H9 (cell line): ENCODE measurements around the gene CDKN3. TPM values are rescaled to one million over a fixed set of nuclear protein-coding genes. Genes with fewer than 3 reads are reported as not detected.

Experiments
- DNase-seq: peaks from one replicate; pipeline ENCODE4 v3.0.0-alpha.2; 2017
- H2AFZ ChIP-seq: one replicate; pipeline ENCODE4 v1.6.1; 2013; ENCODE audit warnings: mild to moderate bottlenecking, low read length, control low read depth, moderate library complexity
- H2AK5ac ChIP-seq: 2 replicates; pipeline ENCODE4 v1.6.1; 2013; ENCODE audit warnings: low read length, control low read depth, mixed read lengths; ENCODE audit not compliant: insufficient read length
- H2BK120ac ChIP-seq: one replicate; pipeline ENCODE4 v1.6.1; 2013; ENCODE audit warnings: low read depth, mild to moderate bottlenecking, low read length, control low read depth, inconsistent platforms; ENCODE audit not compliant: poor library complexity, severe bottlenecking
- H2BK12ac ChIP-seq: 2 replicates; pipeline ENCODE4 v1.6.1; 2013; ENCODE audit warnings: low read length, control low read depth, mixed read lengths, low read depth; ENCODE audit not compliant: insufficient read length
- H2BK15ac ChIP-seq: 2 replicates; pipeline ENCODE4 v1.6.1; 2013; ENCODE audit warnings: low read depth, low read length, control low read depth
- H2BK20ac ChIP-seq: one replicate; pipeline ENCODE4 v1.6.1; 2013; ENCODE audit warnings: low read depth, mild to moderate bottlenecking, low read length, control low read depth, inconsistent platforms; ENCODE audit not compliant: poor library complexity, severe bottlenecking
- H2BK5ac ChIP-seq: 2 replicates; pipeline ENCODE4 v1.6.1; 2013; ENCODE audit warnings: low read length, control low read depth, mixed read lengths; ENCODE audit not compliant: insufficient read length
- H3K14ac ChIP-seq: 2 replicates; pipeline ENCODE4 v1.6.1; 2013; ENCODE audit warnings: low read length, control low read depth; ENCODE audit not compliant: insufficient read depth
- H3K18ac ChIP-seq: 2 replicates; pipeline ENCODE4 v1.6.1; 2013; ENCODE audit warnings: low read depth, mild to moderate bottlenecking, mixed read lengths, low read length, control low read depth; ENCODE audit not compliant: insufficient read length
- H3K23ac ChIP-seq: 2 replicates; pipeline ENCODE4 v1.6.1; 2013; ENCODE audit warnings: low read length, control low read depth, mixed read lengths, low read depth; ENCODE audit not compliant: insufficient read length
- H3K23me2 ChIP-seq: 2 replicates; pipeline ENCODE4 v1.6.1; 2013; ENCODE audit warnings: low read depth, mild to moderate bottlenecking, mixed read lengths, low read length, control low read depth; ENCODE audit not compliant: insufficient read length, poor library complexity, severe bottlenecking
- H3K27ac ChIP-seq: 2 replicates; pipeline ENCODE4 v1.5.1; 2013; ENCODE audit warnings: low read length, control low read depth, mixed read lengths, low read depth; ENCODE audit not compliant: insufficient read length
- H3K27me3 ChIP-seq: 2 replicates; pipeline ENCODE4 v1.6.1; 2013; ENCODE audit warnings: low read length, control low read depth, inconsistent platforms; ENCODE audit not compliant: insufficient read depth
- H3K4ac ChIP-seq: 2 replicates; pipeline ENCODE4 v1.6.1; 2013; ENCODE audit warnings: low read depth, mild to moderate bottlenecking, control low read depth, inconsistent platforms, low read length, moderate library complexity
- H3K4me1 ChIP-seq: 2 replicates; pipeline ENCODE4 v1.6.1; 2013; ENCODE audit warnings: low read length, control low read depth, inconsistent platforms; ENCODE audit not compliant: insufficient read depth
- H3K4me2 ChIP-seq: 2 replicates; pipeline ENCODE4 v1.6.1; 2013; ENCODE audit warnings: low read length, control low read depth, mixed read lengths; ENCODE audit not compliant: insufficient read length, insufficient read depth
- H3K56ac ChIP-seq: 2 replicates; pipeline ENCODE4 v1.6.1; 2013; ENCODE audit warnings: low read depth, mild to moderate bottlenecking, mixed read lengths, low read length, control low read depth; ENCODE audit not compliant: insufficient read length
- H3K79me1 ChIP-seq: 2 replicates; pipeline ENCODE4 v1.6.1; 2013; ENCODE audit warnings: low read depth, mild to moderate bottlenecking, moderate library complexity, low read length, control low read depth, inconsistent platforms; ENCODE audit not compliant: insufficient read depth, poor library complexity, severe bottlenecking
- H3K79me2 ChIP-seq: 2 replicates; pipeline ENCODE4 v1.6.1; 2013; ENCODE audit warnings: low read length, control low read depth, inconsistent platforms; ENCODE audit not compliant: insufficient read depth
- H3K9ac ChIP-seq: 2 replicates; pipeline ENCODE4 v1.6.1; 2013; ENCODE audit warnings: low read length, control low read depth, mixed read lengths; ENCODE audit not compliant: insufficient read length; ENCODE audit errors: extremely low read depth
- H3K9me3 ChIP-seq: one replicate; pipeline ENCODE4 v1.6.1; 2013; ENCODE audit warnings: low read depth, low read length, inconsistent platforms; ENCODE audit not compliant: control insufficient read depth
- H3T11ph ChIP-seq: one replicate; pipeline ENCODE4 v1.6.1; 2013; ENCODE audit warnings: mild to moderate bottlenecking, low read length, control low read depth, inconsistent platforms
- H4K20me1 ChIP-seq: one replicate; pipeline ENCODE4 v1.6.1; 2013; ENCODE audit not compliant: control insufficient read depth, insufficient read length, insufficient read depth
- H4K5ac ChIP-seq: 2 replicates; pipeline ENCODE4 v1.6.1; 2013; ENCODE audit warnings: low read depth, mild to moderate bottlenecking, mixed read lengths, low read length, control low read depth; ENCODE audit not compliant: insufficient read length
- H4K8ac ChIP-seq: replicated peaks from 2 replicates; pipeline ENCODE4 v1.6.1; 2013; ENCODE audit warnings: low read length, control low read depth, mixed read lengths, low read depth; ENCODE audit not compliant: insufficient read length
- H4K91ac ChIP-seq: 2 replicates; pipeline ENCODE4 v1.6.1; 2013; ENCODE audit warnings: low read depth, mild to moderate bottlenecking, moderate library complexity, mixed read lengths, low read length, control low read depth; ENCODE audit not compliant: insufficient read length
- H3K27ac Mint-ChIP-seq, 3 experiments: 2 replicates in 2 of 3; 3 replicates in 1 of 3; pipeline ENCODE4 v1.8.0; 2020 to 2021; ENCODE audit warnings: mixed read lengths in 3 of 3, mild to moderate bottlenecking in 1 of 3, moderate library complexity in 1 of 3
- H3K27me3 Mint-ChIP-seq: 2 replicates; pipeline ENCODE4 v1.8.0; 2021; ENCODE audit warnings: low read depth, mild to moderate bottlenecking, moderate library complexity, mixed read lengths
- H3K36me3 Mint-ChIP-seq, 3 experiments: 2 replicates in 2 of 3; 3 replicates in 1 of 3; pipeline ENCODE4 v1.8.0; 2020 to 2021; ENCODE audit warnings: low read depth in 3 of 3, mixed read lengths in 3 of 3; ENCODE audit not compliant: insufficient read depth in 1 of 3
- H3K4me1 Mint-ChIP-seq, 2 experiments: 2 replicates each; pipeline ENCODE4 v1.8.0; 2020; ENCODE audit warnings: mixed read lengths in 2 of 2
- H3K4me3 Mint-ChIP-seq, 2 experiments: 2 replicates in 1 of 2; 3 replicates in 1 of 2; pipeline ENCODE4 v1.8.0; 2020 to 2021; ENCODE audit warnings: mild to moderate bottlenecking in 2 of 2, mixed read lengths in 2 of 2, moderate library complexity in 1 of 2
- H3K9me3 Mint-ChIP-seq, 2 experiments: 2 replicates in 1 of 2; 3 replicates in 1 of 2; pipeline ENCODE4 v1.8.0; 2020; ENCODE audit warnings: mild to moderate bottlenecking in 2 of 2, mixed read lengths in 2 of 2, moderate library complexity in 1 of 2
- WGBS: extraction: QIAGEN DNeasy Blood & Tissue Kit; methylation state at CpG from one replicate; pipeline ENCODE4 v1.1.7; 2013; ENCODE audit warnings: missing lambda C conversion rate, low lambda C conversion rate, mixed read lengths; ENCODE audit not compliant: insufficient read length; ENCODE audit errors: extremely low coverage; 5-methylcytosine and 5-hydroxymethylcytosine counted together
- total RNA-seq: library from RNA; stranded (reverse); gene quantifications from 2 replicates; pipeline ENCODE4 v1.2.1, GENCODE V29; 2021
- TF ChIP-seq, protein P1 (sequence below): fragments of 200-600 bp; sonication (generic); conservative IDR thresholded peaks from 3 replicates; pipeline ENCODE4 v1.8.0; 2021; ENCODE audit warnings: antibody characterized with exemption, mild to moderate bottlenecking

CDKN3 gene
- total RNA-seq, 1 experiment from 2014 or later: 45.9 TPM

DNA sequence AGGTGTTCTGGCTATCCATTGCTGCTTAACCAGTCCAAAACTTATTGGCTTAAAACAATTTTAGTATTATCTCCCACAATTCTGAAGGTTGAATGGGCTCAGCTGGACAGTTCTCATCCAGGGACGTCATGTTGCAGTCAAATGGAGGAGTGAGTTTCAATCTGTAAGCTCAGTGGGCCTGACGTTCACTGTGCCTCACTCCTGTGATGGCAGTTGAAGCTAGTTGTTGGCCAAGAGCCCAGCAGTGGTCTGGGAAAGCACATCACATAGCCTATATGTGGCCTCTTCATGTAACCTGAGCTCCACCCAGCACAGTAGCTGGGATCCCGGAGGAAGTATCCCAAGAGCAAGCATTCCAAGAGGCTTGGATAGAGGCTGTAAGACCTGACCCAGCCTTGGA is 40.6 kb upstream of the CDKN3 start:
- no peak overlapping the region for H3K4me2 ChIP-seq
- no peak overlapping the region for H3K23ac ChIP-seq
- H2BK12ac ChIP-seq: no peak overlapping the region
- H3K23me2 ChIP-seq: no peaks in the 10 kb centered on the region
- TF ChIP-seq, protein P1, sequence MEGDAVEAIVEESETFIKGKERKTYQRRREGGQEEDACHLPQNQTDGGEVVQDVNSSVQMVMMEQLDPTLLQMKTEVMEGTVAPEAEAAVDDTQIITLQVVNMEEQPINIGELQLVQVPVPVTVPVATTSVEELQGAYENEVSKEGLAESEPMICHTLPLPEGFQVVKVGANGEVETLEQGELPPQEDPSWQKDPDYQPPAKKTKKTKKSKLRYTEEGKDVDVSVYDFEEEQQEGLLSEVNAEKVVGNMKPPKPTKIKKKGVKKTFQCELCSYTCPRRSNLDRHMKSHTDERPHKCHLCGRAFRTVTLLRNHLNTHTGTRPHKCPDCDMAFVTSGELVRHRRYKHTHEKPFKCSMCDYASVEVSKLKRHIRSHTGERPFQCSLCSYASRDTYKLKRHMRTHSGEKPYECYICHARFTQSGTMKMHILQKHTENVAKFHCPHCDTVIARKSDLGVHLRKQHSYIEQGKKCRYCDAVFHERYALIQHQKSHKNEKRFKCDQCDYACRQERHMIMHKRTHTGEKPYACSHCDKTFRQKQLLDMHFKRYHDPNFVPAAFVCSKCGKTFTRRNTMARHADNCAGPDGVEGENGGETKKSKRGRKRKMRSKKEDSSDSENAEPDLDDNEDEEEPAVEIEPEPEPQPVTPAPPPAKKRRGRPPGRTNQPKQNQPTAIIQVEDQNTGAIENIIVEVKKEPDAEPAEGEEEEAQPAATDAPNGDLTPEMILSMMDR: no peak
- no peak overlapping the region for H3K27ac ChIP-seq
- H2BK5ac ChIP-seq: no peak overlapping the region
- H3K4ac ChIP-seq: no peak overlapping the region
- Mint-ChIP-seq H3K4me1 (peaks cover 6 to 16% of the 10 kb centered on the region in 2 experiments), H3K27ac (no peak overlapping the region), H3K9me3 (peaks cover 14 to 17% of the 10 kb centered on the region in 2 experiments), H3K4me3 (no peak overlapping the region), H3K27me3 (peaks cover 21% of the 10 kb centered on the region), H3K36me3 (peaks cover 6 to 22% (median 15%) of the 10 kb centered on the region in 3 experiments)
- H3K14ac ChIP-seq: no peak overlapping the region
- peaks cover 13% of the 10 kb centered on the region for H3K9me3 ChIP-seq
- H2AK5ac ChIP-seq: no peak overlapping the region
- no peaks in the 10 kb centered on the region for H3K27me3 ChIP-seq
- no peak overlapping the region for H2AFZ ChIP-seq
- peaks cover 7% of the 10 kb centered on the region; the same call in 1 of the 2 replicates for H3K4me1 ChIP-seq
- H4K5ac ChIP-seq: no peak overlapping the region
- no peak overlapping the region for H4K91ac ChIP-seq
- no peaks in the 10 kb centered on the region for H3K79me1 ChIP-seq
- H2BK120ac ChIP-seq: no peak overlapping the region
- no CpG with 5 or more reads among the region's 3 CpGs for WGBS
- no peak overlapping the region for H3K18ac ChIP-seq
- no peak overlapping the region; the same call in 1 of the 2 replicates for H2BK15ac ChIP-seq
- H3K9ac ChIP-seq: no peak overlapping the region
- H2BK20ac ChIP-seq: no peak overlapping the region
- no peak for DNase-seq
- H3K79me2 ChIP-seq: no peaks in the 10 kb centered on the region
- no peak overlapping the region for H3K56ac ChIP-seq
- H3T11ph ChIP-seq: no peak overlapping the region
- no peaks in the 10 kb centered on the region for H4K20me1 ChIP-seq
- H4K8ac ChIP-seq: no peak overlapping the region
